HepG2 (cell line): Measurements from ENCODE around the gene ATP13A1. TPM values are rescaled to one million over a fixed set of nuclear protein-coding genes. Genes with fewer than 3 reads are reported as not detected.
A peak's percentile ranks its signal among the peaks of the same experiment; 100 is the strongest.

Experiments
- ELF3 ChIP-seq: IDR thresholded peaks from 2 replicates; pipeline ENCODE4 v1.6.1; 2016; ENCODE audit warnings: missing genetic modification reagents, missing compliant biosample characterization
- GLI4 ChIP-seq: sonication (generic); formaldehyde crosslinking; IDR thresholded peaks from 2 replicates; pipeline ENCODE4 v1.5.1; 2020; ENCODE audit warnings: missing genetic modification reagents, mild to moderate bottlenecking, moderate library complexity, borderline replicate concordance
- GTF3A ChIP-seq: sonication (generic); formaldehyde crosslinking; conservative IDR thresholded peaks from 2 replicates; pipeline ENCODE4 v1.4.0; 2020; ENCODE audit warnings: mild to moderate bottlenecking, missing genetic modification reagents
- SMARCE1 ChIP-seq: fragments of 450-650 bp; IDR thresholded peaks from 2 replicates; pipeline ENCODE4 v1.6.1; 2017; ENCODE audit warnings: borderline replicate concordance
- SMC3 ChIP-seq: IDR thresholded peaks from 2 replicates; pipeline ENCODE4 v1.6.1; 2011; ENCODE audit warnings: low read length, improper control_type of control experiment
- SRSF9 ChIP-seq: fragments of 200-400 bp; formaldehyde crosslinking; IDR thresholded peaks from 2 replicates; pipeline ENCODE4 v1.6.1; 2018; ENCODE audit warnings: borderline replicate concordance, mild to moderate bottlenecking, low read depth, low read length; ENCODE audit not compliant: insufficient read depth, poor library complexity, severe bottlenecking
- U2AF2 ChIP-seq: fragments of 200-400 bp; formaldehyde crosslinking; IDR thresholded peaks from 2 replicates; pipeline ENCODE4 v1.6.1; 2017; ENCODE audit warnings: low read depth, mild to moderate bottlenecking, low read length
- ZBTB20 ChIP-seq: sonication (generic); formaldehyde crosslinking; IDR thresholded peaks from 2 replicates; pipeline ENCODE4 v1.8.1; 2023; ENCODE audit warnings: missing genetic modification reagents, low read depth, mild to moderate bottlenecking, borderline replicate concordance
- ZFP1 ChIP-seq: IDR thresholded peaks from 2 replicates; pipeline ENCODE4 v1.6.1; 2016
- ZNF121 ChIP-seq: sonication (generic); formaldehyde crosslinking; IDR thresholded peaks from 2 replicates; pipeline ENCODE4 v1.5.0; 2020; ENCODE audit warnings: mild to moderate bottlenecking, missing genetic modification reagents
- ZNF558 ChIP-seq: sonication (generic); formaldehyde crosslinking; IDR thresholded peaks from 2 replicates; pipeline ENCODE4 v1.9.0; 2022; ENCODE audit warnings: mild to moderate bottlenecking, missing genetic modification reagents, borderline replicate concordance
- ZNF775 ChIP-seq: sonication (generic); formaldehyde crosslinking; IDR thresholded peaks from 2 replicates; pipeline ENCODE4 v1.4.0; 2020; ENCODE audit warnings: missing genetic modification reagents, mild to moderate bottlenecking, moderate library complexity, borderline replicate concordance
- ZNF891 ChIP-seq: sonication (generic); formaldehyde crosslinking; IDR thresholded peaks from 2 replicates; pipeline ENCODE4 v1.5.0; 2020; ENCODE audit warnings: mild to moderate bottlenecking, missing genetic modification reagents
- polyA plus RNA-seq, 8 experiments: library from polyadenylated mRNA; depleted of rRNA in 3 of 8; stranded (reverse) in 7 of 8; unstranded in 1 of 8; fragments of >200 nt; fragmentation: Illumina TruSeq in 4 of 8; extraction: Trizol in 4 of 8; gene quantifications; 2 replicates each; pipeline versions ENCODE4 v1.2.1 to v1.2.3, GENCODE V29; 2011 to 2016; ENCODE audit warnings: low read depth in 4 of 8, missing spikeins in 1 of 8, mixed read lengths in 1 of 8; ENCODE audit not compliant: insufficient read depth in 1 of 8
- total RNA-seq, 5 experiments: library from RNA; depleted of rRNA; stranded (reverse); fragments of >200 nt; fragmentation: Illumina TruSeq; extraction: Trizol; gene quantifications; 2 replicates each; pipeline ENCODE4 v1.2.3, GENCODE V29; 2016; ENCODE audit warnings: low read depth in 1 of 5
- TF ChIP-seq, protein P1 (sequence below), 2 experiments: fragments of 450-650 bp in 1 of 2; sonication (generic) in 1 of 2; formaldehyde crosslinking in 1 of 2; IDR thresholded peaks; 2 replicates each; pipeline versions ENCODE4 v1.6.1 to v1.8.0; 2016 to 2022; ENCODE audit warnings: antibody characterized with exemption in 1 of 2, mild to moderate bottlenecking in 1 of 2, missing genetic modification reagents in 1 of 2
- TF ChIP-seq, protein P2 (sequence below): sonication (generic); formaldehyde crosslinking; IDR thresholded peaks from 2 replicates; pipeline ENCODE4 v1.5.0; 2020; ENCODE audit warnings: missing genetic modification reagents
- TF ChIP-seq, protein P3 (sequence below): sonication (generic); formaldehyde crosslinking; IDR thresholded peaks from 2 replicates; pipeline ENCODE4 v1.5.1; 2020; ENCODE audit warnings: mild to moderate bottlenecking, moderate library complexity, missing genetic modification reagents

ATP13A1 gene
- total and polyA plus RNA-seq, 2 of the 13 experiments (the other 11 are each of a cell fraction or from before 2014, with no cell fraction given), result 23.2 to 41.7 TPM

DNA sequence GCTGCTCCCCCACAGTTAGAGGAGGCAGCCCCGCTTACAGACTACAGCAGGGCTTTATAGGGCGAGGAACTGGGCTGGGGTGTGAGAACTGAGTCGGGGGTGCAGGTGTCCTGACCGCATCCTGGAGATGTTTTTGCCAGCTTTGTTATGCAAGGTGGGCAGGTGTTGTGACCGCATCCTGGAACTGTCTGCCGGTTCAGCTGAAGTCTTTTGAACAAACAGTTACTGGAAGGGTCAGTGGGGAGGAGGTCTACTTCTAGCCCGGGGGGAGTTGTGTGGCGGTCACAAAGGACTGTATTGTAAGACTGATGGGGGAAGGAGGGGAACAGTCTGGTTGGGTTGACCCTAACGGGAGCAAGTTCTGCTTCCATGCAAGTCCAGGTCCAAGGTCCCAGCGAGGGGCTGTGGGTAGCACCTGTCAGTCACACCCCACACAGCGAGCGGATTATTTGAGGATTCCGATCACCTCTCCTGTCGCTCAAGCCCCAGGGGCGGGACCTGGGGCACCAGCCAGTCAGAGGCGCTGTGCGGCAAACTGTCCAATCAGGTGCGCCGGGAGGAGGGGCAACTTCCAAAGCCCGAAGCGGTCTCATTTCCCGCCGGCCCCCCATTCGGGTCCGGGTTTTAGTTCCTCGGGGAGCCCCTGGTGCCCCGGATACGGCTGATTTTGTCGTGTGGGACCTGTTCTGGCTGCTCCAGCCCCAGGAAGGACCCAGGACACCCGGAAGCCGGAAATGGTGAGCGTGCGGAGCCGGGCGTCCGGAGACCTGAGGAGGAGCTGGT is 4.9 kb upstream of the ATP13A1 start, which contains the start of gene ZNF101 (continued):
- TF ChIP-seq, protein P1, sequence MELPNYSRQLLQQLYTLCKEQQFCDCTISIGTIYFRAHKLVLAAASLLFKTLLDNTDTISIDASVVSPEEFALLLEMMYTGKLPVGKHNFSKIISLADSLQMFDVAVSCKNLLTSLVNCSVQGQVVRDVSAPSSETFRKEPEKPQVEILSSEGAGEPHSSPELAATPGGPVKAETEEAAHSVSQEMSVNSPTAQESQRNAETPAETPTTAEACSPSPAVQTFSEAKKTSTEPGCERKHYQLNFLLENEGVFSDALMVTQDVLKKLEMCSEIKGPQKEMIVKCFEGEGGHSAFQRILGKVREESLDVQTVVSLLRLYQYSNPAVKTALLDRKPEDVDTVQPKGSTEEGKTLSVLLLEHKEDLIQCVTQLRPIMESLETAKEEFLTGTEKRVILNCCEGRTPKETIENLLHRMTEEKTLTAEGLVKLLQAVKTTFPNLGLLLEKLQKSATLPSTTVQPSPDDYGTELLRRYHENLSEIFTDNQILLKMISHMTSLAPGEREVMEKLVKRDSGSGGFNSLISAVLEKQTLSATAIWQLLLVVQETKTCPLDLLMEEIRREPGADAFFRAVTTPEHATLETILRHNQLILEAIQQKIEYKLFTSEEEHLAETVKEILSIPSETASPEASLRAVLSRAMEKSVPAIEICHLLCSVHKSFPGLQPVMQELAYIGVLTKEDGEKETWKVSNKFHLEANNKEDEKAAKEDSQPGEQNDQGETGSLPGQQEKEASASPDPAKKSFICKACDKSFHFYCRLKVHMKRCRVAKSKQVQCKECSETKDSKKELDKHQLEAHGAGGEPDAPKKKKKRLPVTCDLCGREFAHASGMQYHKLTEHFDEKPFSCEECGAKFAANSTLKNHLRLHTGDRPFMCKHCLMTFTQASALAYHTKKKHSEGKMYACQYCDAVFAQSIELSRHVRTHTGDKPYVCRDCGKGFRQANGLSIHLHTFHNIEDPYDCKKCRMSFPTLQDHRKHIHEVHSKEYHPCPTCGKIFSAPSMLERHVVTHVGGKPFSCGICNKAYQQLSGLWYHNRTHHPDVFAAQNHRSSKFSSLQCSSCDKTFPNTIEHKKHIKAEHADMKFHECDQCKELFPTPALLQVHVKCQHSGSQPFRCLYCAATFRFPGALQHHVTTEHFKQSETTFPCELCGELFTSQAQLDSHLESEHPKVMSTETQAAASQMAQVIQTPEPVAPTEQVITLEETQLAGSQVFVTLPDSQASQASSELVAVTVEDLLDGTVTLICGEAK (IDR thresholded peaks at IDR 0.05), result no peak
- TF ChIP-seq, protein P1 (CRISPR knock-in tag; IDR thresholded peaks at IDR 0.05), result no peak; the same call in 1 of the 2 replicates
- TF ChIP-seq GTF3A (CRISPR knock-in tag) (no peak), ZFP1 (CRISPR knock-in tag) (peak; percentile 46; the same call in 1 of the 2 replicates), ZNF121 (CRISPR knock-in tag) (peak; percentile 28; the same call in 1 of the 2 replicates), ZNF558 (CRISPR knock-in tag) (peak; percentile 95), ZNF891 (CRISPR knock-in tag) (peak; percentile 34; the same call in 1 of the 2 replicates), GLI4 (no peak), SMARCE1 (no peak), ELF3 (CRISPR knock-in tag) (peak; percentile 10; the same call in 1 of the 2 replicates), SMC3 (0 out of 2 replicates have a peak, but pooled peaks have one; percentile 8), SRSF9 (no peak), ZNF775 (CRISPR knock-in tag) (no peak), ZBTB20 (CRISPR knock-in tag) (no peak), U2AF2 (no peak)
- TF ChIP-seq, protein P2, sequence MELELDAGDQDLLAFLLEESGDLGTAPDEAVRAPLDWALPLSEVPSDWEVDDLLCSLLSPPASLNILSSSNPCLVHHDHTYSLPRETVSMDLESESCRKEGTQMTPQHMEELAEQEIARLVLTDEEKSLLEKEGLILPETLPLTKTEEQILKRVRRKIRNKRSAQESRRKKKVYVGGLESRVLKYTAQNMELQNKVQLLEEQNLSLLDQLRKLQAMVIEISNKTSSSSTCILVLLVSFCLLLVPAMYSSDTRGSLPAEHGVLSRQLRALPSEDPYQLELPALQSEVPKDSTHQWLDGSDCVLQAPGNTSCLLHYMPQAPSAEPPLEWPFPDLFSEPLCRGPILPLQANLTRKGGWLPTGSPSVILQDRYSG (CRISPR knock-in tag), result no peak; the same call in 1 of the 2 replicates
- TF ChIP-seq, protein P3, sequence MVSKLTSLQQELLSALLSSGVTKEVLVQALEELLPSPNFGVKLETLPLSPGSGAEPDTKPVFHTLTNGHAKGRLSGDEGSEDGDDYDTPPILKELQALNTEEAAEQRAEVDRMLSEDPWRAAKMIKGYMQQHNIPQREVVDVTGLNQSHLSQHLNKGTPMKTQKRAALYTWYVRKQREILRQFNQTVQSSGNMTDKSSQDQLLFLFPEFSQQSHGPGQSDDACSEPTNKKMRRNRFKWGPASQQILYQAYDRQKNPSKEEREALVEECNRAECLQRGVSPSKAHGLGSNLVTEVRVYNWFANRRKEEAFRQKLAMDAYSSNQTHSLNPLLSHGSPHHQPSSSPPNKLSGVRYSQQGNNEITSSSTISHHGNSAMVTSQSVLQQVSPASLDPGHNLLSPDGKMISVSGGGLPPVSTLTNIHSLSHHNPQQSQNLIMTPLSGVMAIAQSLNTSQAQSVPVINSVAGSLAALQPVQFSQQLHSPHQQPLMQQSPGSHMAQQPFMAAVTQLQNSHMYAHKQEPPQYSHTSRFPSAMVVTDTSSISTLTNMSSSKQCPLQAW (CRISPR knock-in tag), result peak; percentile 45; the same call in 1 of the 2 replicates
